WTC11 (cell line): ENCODE data around the gene ZDHHC8. TPM values are rescaled to one million over a fixed set of nuclear protein-coding genes. Genes with fewer than 3 reads are reported as not detected.
A peak's percentile ranks its signal among the peaks of the same experiment; 100 is the strongest.

ENCODE experiments used
- ATAC-seq: fragments of 200-7000 bp; cut with Tn5 transposase; 2 replicates; pipeline ENCODE4 v1.10.0; 2021; ENCODE audit warnings: mild to moderate bottlenecking, moderate library complexity
- CTCF ChIA-PET: fragments of 300-600 bp; sonication (Branson Sonifier 250); formaldehyde crosslinking; loops from one replicate; lab custom pipeline; 2021; ENCODE audit warnings: antibody characterized with exemption; lab: Charles Lee
- POLR2A ChIA-PET: fragments of 350-600 bp; sonication (Branson Sonifier 250); formaldehyde crosslinking; loops from one replicate; lab custom pipeline; 2021; ENCODE audit warnings: antibody characterized with exemption; lab: Charles Lee
- DNase-seq: peaks from one replicate; pipeline ENCODE4 v3.0.0; 2021; ENCODE audit warnings: low spot score
- H3K27ac Mint-ChIP-seq: 2 replicates; pipeline ENCODE4 v1.8.0; 2021; ENCODE audit warnings: mixed read lengths
- H3K27me3 Mint-ChIP-seq: 2 replicates; pipeline ENCODE4 v1.8.0; 2021; ENCODE audit warnings: low read depth, mild to moderate bottlenecking, moderate library complexity, mixed read lengths
- H3K36me3 Mint-ChIP-seq: 2 replicates; pipeline ENCODE4 v1.8.0; 2021; ENCODE audit warnings: mixed read lengths
- H3K4me1 Mint-ChIP-seq: 2 replicates; pipeline ENCODE4 v1.8.0; 2022; ENCODE audit warnings: mixed read lengths
- H3K4me3 Mint-ChIP-seq: 2 replicates; pipeline ENCODE4 v1.8.0; 2021; ENCODE audit warnings: mild to moderate bottlenecking, moderate library complexity, mixed read lengths
- H3K9me3 Mint-ChIP-seq: 2 replicates; pipeline ENCODE4 v1.8.0; 2021; ENCODE audit warnings: mixed read lengths
- AFF4 ChIP-seq: sonication (generic); formaldehyde crosslinking; IDR thresholded peaks from 2 replicates; pipeline ENCODE4 v1.8.1; 2023; ENCODE audit warnings: mild to moderate bottlenecking, missing genetic modification reagents, borderline replicate concordance
- ATF1 ChIP-seq: sonication (generic); formaldehyde crosslinking; IDR thresholded peaks from 2 replicates; pipeline ENCODE4 v1.8.1; 2023; ENCODE audit warnings: mild to moderate bottlenecking, moderate library complexity, missing genetic modification reagents
- ATF3 ChIP-seq: sonication (generic); formaldehyde crosslinking; conservative IDR thresholded peaks from 2 replicates; pipeline ENCODE4 v1.8.1; 2022; ENCODE audit warnings: mild to moderate bottlenecking, missing genetic modification reagents
- CDX4 ChIP-seq: fragments of 250-450 bp; sonication (Bioruptor Pico); IDR thresholded peaks from 2 replicates; pipeline ENCODE4 v1.9.0; 2021; ENCODE audit warnings: moderate library complexity, mild to moderate bottlenecking, inconsistent platforms, borderline replicate concordance
- CREM ChIP-seq: sonication (generic); formaldehyde crosslinking; IDR thresholded peaks from 2 replicates; pipeline ENCODE4 v1.8.1; 2022; ENCODE audit warnings: mild to moderate bottlenecking, missing genetic modification reagents, moderate library complexity
- EMX1 ChIP-seq: fragments of 250-450 bp; sonication (Bioruptor Pico); IDR thresholded peaks from 2 replicates; pipeline ENCODE4 v1.8.0; 2021; ENCODE audit warnings: mild to moderate bottlenecking
- IRF1 ChIP-seq: sonication (generic); formaldehyde crosslinking; IDR thresholded peaks from 2 replicates; pipeline ENCODE4 v1.8.0; 2023; ENCODE audit warnings: missing genetic modification reagents
- JUN ChIP-seq: sonication (generic); formaldehyde crosslinking; IDR thresholded peaks from 2 replicates; pipeline ENCODE4 v1.8.0; 2023; ENCODE audit warnings: mild to moderate bottlenecking, missing genetic modification reagents
- MLX ChIP-seq: sonication (generic); formaldehyde crosslinking; IDR thresholded peaks from 2 replicates; pipeline ENCODE4 v1.8.1; 2023; ENCODE audit warnings: mild to moderate bottlenecking, missing genetic modification reagents, moderate library complexity
- MXD4 ChIP-seq: fragments of 250-450 bp; sonication (Bioruptor Pico); IDR thresholded peaks from 2 replicates; pipeline ENCODE4 v1.8.0; 2021; ENCODE audit warnings: mild to moderate bottlenecking, moderate library complexity, borderline replicate concordance
- MYBL2 ChIP-seq: sonication (generic); formaldehyde crosslinking; IDR thresholded peaks from 2 replicates; pipeline ENCODE4 v1.8.1; 2023; ENCODE audit warnings: mild to moderate bottlenecking, moderate library complexity, missing genetic modification reagents
- NFE2L1 ChIP-seq: sonication (generic); formaldehyde crosslinking; IDR thresholded peaks from 2 replicates; pipeline ENCODE4 v1.8.1; 2023; ENCODE audit warnings: missing genetic modification reagents
- TCF7 ChIP-seq: sonication (generic); formaldehyde crosslinking; IDR thresholded peaks from 2 replicates; pipeline ENCODE4 v1.8.0; 2022; ENCODE audit warnings: mild to moderate bottlenecking, low read depth, missing genetic modification reagents, moderate library complexity
- USF1 ChIP-seq: sonication (generic); formaldehyde crosslinking; IDR thresholded peaks from 2 replicates; pipeline ENCODE4 v1.8.0; 2022; ENCODE audit warnings: mild to moderate bottlenecking, missing genetic modification reagents
- ZNF121 ChIP-seq: sonication (generic); formaldehyde crosslinking; IDR thresholded peaks from 2 replicates; pipeline ENCODE4 v1.8.0; 2023; ENCODE audit warnings: missing genetic modification reagents
- ZNF416 ChIP-seq: fragments of 250-450 bp; sonication (Bioruptor Pico); IDR thresholded peaks from 2 replicates; pipeline ENCODE4 v1.9.0; 2021; ENCODE audit warnings: mild to moderate bottlenecking, inconsistent platforms
- ZNF423 ChIP-seq: fragments of 250-450 bp; sonication (Bioruptor Pico); IDR thresholded peaks from 2 replicates; pipeline ENCODE4 v2.1.2; 2022; ENCODE audit warnings: mild to moderate bottlenecking, moderate library complexity
- total RNA-seq: library from RNA; stranded (reverse); gene quantifications from 3 replicates; pipeline ENCODE4 v1.2.3, GENCODE V29; 2021

Gene ZDHHC8
- total RNA-seq, 1 experiment from 2014 or later = 79.7 TPM

GRCh38 chr22:20192972-20193760, 61.6 kb downstream of the ZDHHC8 start:
- CTCF ChIA-PET = interaction anchor here (0.7 to 5.7 kb wide), 13 partner anchors 8 to 419 kb away, joined by 3 to 25 read pairs (median 4); no protein-coding TSS in a partner anchor

GRCh38 chr22:20193761-20194494, 62.3 kb downstream of the ZDHHC8 start:
- H3K27ac Mint-ChIP-seq = no peak overlapping the region
- H3K9me3 Mint-ChIP-seq = no peaks in the 10 kb centered on the region
- no peaks in the 10 kb centered on the region for H3K27me3 Mint-ChIP-seq
- TF ChIP-seq ZNF416 (no peak), USF1 (no peak), MLX (CRISPR knock-in tag) (no peak), ZNF423 (CRISPR knock-in tag) (no peak), AFF4 (no peak), MXD4 (CRISPR knock-in tag) (no peak), CDX4 (CRISPR knock-in tag) (no peak), EMX1 (CRISPR knock-in tag) (no peak), ZNF121 (no peak), ATF3 (no peak), IRF1 (CRISPR knock-in tag) (no peak), CREM (CRISPR knock-in tag) (no peak), JUN (CRISPR knock-in tag) (no peak), MYBL2 (CRISPR knock-in tag) (no peak)
- no peaks in the 10 kb centered on the region for H3K4me1 Mint-ChIP-seq
- no peak overlapping the region for H3K4me3 Mint-ChIP-seq
- ChIA-PET CTCF (interaction anchor here (0.9 to 5.7 kb wide), 11 partner anchors 9 to 420 kb away, joined by 3 to 25 read pairs (median 4); no protein-coding TSS in a partner anchor), POLR2A (no interaction called here)
- H3K36me3 Mint-ChIP-seq = no peaks in the 10 kb centered on the region
- ATAC-seq (no peak), DNase-seq (no peak)

More at GRCh38 chr22:20192972-20193760, 61.6 kb downstream of the ZDHHC8 start:
- no peaks in the 10 kb centered on the region for H3K9me3 Mint-ChIP-seq
- POLR2A ChIA-PET = no interaction called here
- no peak overlapping the region for H3K4me3 Mint-ChIP-seq
- no peaks in the 10 kb centered on the region for H3K36me3 Mint-ChIP-seq
- no peaks in the 10 kb centered on the region for H3K4me1 Mint-ChIP-seq
- TF ChIP-seq ATF1 (CRISPR knock-in tag) = no peak
- no peak for TF ChIP-seq TCF7 (CRISPR knock-in tag)
- TF ChIP-seq NFE2L1 (CRISPR knock-in tag) = no peak
- H3K27me3 Mint-ChIP-seq = no peaks in the 10 kb centered on the region
- no peak overlapping the region for H3K27ac Mint-ChIP-seq
- peak; percentile 62 for ATAC-seq
- peak; percentile 37 for DNase-seq
